H1 (cell line): ENCODE measurements around the gene ITGA3. TPM values are rescaled to one million over a fixed set of nuclear protein-coding genes. Genes with fewer than 3 reads are reported as not detected.

ENCODE experiments used
- TCF12 ChIP-seq: IDR thresholded peaks from 2 replicates; pipeline ENCODE4 v1.6.1; 2011; ENCODE audit warnings: low read depth, mild to moderate bottlenecking, low read length
- polyA plus RNA-seq, 7 experiments: library from polyadenylated mRNA; depleted of rRNA in 3 of 7; stranded (reverse) in 5 of 7; unstranded in 2 of 7; fragments of >200 nt in 5 of 7; fragments of 200-250 nt in 2 of 7; gene quantifications; 1 replicate in 5 of 7; 2 replicates in 1 of 7; 4 replicates in 1 of 7; pipeline versions ENCODE4 v1.2.1 to v1.2.3, GENCODE V29; 2011 to 2013; ENCODE audit warnings: missing spikeins in 2 of 7, mixed read lengths in 2 of 7
- total RNA-seq: library from RNA; stranded (reverse); fragmentation: NEBNext Ultra II Directional; extraction: Animal tissue kit (Norgen Biotek cat#: 25700); gene quantifications from 2 replicates; pipeline ENCODE4 v1.2.1, GENCODE V29; 2021
- TF ChIP-seq, protein P1 (sequence below): fragments of 300-600 bp; sonication (generic); IDR thresholded peaks from 2 replicates; pipeline ENCODE4 v1.7.1; 2012; ENCODE audit warnings: low read length, moderate library complexity, mild to moderate bottlenecking, inconsistent platforms; ENCODE audit not compliant: insufficient replicate concordance

The ITGA3 gene
- total and polyA plus RNA-seq, 2 of the 8 experiments (the other 6 are each of a cell fraction or from before 2014, with no cell fraction given), result 24.0 to 24.2 TPM

DNA sequence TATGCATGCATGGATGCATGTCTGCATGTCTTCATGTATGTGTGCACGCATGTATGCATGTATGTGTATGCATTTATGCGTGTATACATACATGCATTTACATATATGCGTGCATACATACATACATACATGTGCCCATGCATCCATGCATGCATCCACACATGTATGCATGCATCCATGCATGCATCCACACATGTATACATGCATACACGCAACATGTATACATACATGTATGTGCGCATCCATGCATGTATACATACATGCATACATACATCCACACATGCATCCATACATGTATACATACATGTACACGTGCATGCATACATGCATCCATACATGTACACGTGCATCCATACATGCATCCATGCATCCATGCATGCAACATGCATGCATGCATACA lies 31.1 kb upstream of the ITGA3 start (continued):
- TF ChIP-seq, protein P1, sequence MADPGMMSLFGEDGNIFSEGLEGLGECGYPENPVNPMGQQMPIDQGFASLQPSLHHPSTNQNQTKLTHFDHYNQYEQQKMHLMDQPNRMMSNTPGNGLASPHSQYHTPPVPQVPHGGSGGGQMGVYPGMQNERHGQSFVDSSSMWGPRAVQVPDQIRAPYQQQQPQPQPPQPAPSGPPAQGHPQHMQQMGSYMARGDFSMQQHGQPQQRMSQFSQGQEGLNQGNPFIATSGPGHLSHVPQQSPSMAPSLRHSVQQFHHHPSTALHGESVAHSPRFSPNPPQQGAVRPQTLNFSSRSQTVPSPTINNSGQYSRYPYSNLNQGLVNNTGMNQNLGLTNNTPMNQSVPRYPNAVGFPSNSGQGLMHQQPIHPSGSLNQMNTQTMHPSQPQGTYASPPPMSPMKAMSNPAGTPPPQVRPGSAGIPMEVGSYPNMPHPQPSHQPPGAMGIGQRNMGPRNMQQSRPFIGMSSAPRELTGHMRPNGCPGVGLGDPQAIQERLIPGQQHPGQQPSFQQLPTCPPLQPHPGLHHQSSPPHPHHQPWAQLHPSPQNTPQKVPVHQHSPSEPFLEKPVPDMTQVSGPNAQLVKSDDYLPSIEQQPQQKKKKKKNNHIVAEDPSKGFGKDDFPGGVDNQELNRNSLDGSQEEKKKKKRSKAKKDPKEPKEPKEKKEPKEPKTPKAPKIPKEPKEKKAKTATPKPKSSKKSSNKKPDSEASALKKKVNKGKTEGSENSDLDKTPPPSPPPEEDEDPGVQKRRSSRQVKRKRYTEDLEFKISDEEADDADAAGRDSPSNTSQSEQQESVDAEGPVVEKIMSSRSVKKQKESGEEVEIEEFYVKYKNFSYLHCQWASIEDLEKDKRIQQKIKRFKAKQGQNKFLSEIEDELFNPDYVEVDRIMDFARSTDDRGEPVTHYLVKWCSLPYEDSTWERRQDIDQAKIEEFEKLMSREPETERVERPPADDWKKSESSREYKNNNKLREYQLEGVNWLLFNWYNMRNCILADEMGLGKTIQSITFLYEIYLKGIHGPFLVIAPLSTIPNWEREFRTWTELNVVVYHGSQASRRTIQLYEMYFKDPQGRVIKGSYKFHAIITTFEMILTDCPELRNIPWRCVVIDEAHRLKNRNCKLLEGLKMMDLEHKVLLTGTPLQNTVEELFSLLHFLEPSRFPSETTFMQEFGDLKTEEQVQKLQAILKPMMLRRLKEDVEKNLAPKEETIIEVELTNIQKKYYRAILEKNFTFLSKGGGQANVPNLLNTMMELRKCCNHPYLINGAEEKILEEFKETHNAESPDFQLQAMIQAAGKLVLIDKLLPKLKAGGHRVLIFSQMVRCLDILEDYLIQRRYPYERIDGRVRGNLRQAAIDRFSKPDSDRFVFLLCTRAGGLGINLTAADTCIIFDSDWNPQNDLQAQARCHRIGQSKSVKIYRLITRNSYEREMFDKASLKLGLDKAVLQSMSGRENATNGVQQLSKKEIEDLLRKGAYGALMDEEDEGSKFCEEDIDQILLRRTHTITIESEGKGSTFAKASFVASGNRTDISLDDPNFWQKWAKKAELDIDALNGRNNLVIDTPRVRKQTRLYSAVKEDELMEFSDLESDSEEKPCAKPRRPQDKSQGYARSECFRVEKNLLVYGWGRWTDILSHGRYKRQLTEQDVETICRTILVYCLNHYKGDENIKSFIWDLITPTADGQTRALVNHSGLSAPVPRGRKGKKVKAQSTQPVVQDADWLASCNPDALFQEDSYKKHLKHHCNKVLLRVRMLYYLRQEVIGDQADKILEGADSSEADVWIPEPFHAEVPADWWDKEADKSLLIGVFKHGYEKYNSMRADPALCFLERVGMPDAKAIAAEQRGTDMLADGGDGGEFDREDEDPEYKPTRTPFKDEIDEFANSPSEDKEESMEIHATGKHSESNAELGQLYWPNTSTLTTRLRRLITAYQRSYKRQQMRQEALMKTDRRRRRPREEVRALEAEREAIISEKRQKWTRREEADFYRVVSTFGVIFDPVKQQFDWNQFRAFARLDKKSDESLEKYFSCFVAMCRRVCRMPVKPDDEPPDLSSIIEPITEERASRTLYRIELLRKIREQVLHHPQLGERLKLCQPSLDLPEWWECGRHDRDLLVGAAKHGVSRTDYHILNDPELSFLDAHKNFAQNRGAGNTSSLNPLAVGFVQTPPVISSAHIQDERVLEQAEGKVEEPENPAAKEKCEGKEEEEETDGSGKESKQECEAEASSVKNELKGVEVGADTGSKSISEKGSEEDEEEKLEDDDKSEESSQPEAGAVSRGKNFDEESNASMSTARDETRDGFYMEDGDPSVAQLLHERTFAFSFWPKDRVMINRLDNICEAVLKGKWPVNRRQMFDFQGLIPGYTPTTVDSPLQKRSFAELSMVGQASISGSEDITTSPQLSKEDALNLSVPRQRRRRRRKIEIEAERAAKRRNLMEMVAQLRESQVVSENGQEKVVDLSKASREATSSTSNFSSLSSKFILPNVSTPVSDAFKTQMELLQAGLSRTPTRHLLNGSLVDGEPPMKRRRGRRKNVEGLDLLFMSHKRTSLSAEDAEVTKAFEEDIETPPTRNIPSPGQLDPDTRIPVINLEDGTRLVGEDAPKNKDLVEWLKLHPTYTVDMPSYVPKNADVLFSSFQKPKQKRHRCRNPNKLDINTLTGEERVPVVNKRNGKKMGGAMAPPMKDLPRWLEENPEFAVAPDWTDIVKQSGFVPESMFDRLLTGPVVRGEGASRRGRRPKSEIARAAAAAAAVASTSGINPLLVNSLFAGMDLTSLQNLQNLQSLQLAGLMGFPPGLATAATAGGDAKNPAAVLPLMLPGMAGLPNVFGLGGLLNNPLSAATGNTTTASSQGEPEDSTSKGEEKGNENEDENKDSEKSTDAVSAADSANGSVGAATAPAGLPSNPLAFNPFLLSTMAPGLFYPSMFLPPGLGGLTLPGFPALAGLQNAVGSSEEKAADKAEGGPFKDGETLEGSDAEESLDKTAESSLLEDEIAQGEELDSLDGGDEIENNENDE, result no peak
- TF ChIP-seq TCF12, result no peak
- TF ChIP-seq, all 59 proteins: peak for 0
